Skeletal muscle satellite cell (primary cell): ENCODE results near the gene NR1I2.

ENCODE experiments used
- H3K27me3 ChIP-seq: 2 replicates; pipeline ENCODE4 v1.7.0; 2013; ENCODE audit warnings: low read length; ENCODE audit not compliant: control insufficient read depth, insufficient read depth
- H3K36me3 ChIP-seq: 2 replicates; pipeline ENCODE4 v1.7.0; 2013; ENCODE audit warnings: mild to moderate bottlenecking, control low read depth, low read length; ENCODE audit not compliant: insufficient read depth
- H3K4me1 ChIP-seq: 2 replicates; pipeline ENCODE4 v1.7.0; 2013; ENCODE audit warnings: low read length; ENCODE audit not compliant: control insufficient read depth, insufficient read depth
- H3K4me2 ChIP-seq: 2 replicates; pipeline ENCODE4 v1.7.0; 2013; ENCODE audit warnings: mild to moderate bottlenecking, low read length
- H3K4me3 ChIP-seq: 2 replicates; pipeline ENCODE4 v1.7.0; 2013; ENCODE audit warnings: low read length
- H3K9ac ChIP-seq: 2 replicates; pipeline ENCODE4 v1.7.0; 2013; ENCODE audit warnings: mild to moderate bottlenecking, low read depth, low read length, moderate library complexity
- H3K9me3 ChIP-seq: replicated peaks from 2 replicates; pipeline ENCODE4 v1.7.0; 2013; ENCODE audit warnings: mild to moderate bottlenecking, control low read depth, low read length

NR1I2 gene

DNA sequence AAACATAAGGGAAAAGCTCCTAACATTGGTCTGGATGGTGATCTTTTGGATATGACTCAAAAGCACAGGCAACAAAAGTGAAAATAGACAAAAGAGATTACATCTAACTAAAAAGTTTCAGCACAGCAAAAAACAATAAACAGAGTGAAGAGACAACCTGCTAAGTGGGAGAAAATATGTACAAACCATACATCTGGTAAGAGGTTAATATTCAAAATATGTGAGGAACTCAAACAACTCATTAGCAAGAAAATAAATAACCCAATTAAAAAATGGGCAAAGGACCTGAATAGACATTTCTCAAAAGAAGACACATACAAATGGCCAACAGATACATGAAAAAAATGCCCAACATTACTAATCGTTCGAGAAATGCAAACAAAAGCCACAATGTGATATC lies 19.0 kb upstream of the NR1I2 start:
- Histone ChIP-seq H3K9ac (no peak overlapping the region), H3K4me1 (no peaks in the 10 kb centered on the region), H3K4me3 (no peak overlapping the region), H3K9me3 (no peaks in the 10 kb centered on the region), H3K27me3 (no peaks in the 10 kb centered on the region), H3K4me2 (no peak overlapping the region), H3K36me3 (no peaks in the 10 kb centered on the region)

DNA sequence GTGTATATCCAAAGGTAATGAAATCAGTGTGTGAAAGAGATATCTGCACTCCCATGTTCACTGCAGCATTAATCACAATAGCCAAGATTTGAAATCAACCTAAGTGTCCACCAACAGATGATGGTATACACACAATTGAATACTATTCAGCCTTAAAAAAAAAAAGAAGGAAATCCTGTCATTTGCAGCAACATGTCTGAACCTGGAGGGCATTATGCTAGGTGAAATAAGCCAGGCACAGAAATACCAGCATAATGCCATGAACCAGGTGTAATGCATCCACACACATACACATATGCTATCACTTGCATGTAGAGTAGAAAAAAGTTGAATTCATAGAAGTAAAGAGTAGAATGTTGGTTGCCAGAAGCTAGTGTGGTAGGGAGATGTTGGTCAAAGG lies 18.4 kb upstream of the NR1I2 start:
- H3K36me3 ChIP-seq, result no peaks in the 10 kb centered on the region
- H3K27me3 ChIP-seq, result no peaks in the 10 kb centered on the region
- peaks cover under 1% of the 10 kb centered on the region for H3K4me1 ChIP-seq
- no peaks in the 10 kb centered on the region for H3K9me3 ChIP-seq
- no peak overlapping the region for H3K4me2 ChIP-seq
- H3K4me3 ChIP-seq, result no peak overlapping the region
- H3K9ac ChIP-seq, result no peak overlapping the region

DNA sequence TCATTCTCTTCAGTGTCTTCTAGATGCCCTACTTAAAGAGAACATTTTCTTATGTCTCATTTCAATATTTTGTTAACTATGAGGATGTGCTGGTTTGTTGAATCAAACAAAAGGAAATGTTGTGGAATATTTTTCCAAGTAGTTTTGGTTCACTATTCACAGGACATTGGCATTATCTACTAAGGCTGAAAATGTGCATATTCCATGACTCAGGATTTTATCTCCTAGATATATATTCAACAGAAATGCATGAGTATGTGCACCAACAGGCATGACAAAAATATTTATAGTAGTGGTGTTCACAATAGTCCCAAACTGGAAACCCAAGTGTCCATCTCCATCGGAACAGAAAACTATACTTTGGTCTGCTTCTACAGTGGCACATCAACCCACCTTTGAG lies 16.7 kb upstream of the NR1I2 start:
- Histone ChIP-seq H3K9me3 (no peaks in the 10 kb centered on the region), H3K4me1 (peaks cover 15% of the 10 kb centered on the region), H3K36me3 (no peaks in the 10 kb centered on the region), H3K4me2 (no peak overlapping the region), H3K9ac (no peak overlapping the region), H3K27me3 (no peaks in the 10 kb centered on the region), H3K4me3 (no peak overlapping the region)

DNA sequence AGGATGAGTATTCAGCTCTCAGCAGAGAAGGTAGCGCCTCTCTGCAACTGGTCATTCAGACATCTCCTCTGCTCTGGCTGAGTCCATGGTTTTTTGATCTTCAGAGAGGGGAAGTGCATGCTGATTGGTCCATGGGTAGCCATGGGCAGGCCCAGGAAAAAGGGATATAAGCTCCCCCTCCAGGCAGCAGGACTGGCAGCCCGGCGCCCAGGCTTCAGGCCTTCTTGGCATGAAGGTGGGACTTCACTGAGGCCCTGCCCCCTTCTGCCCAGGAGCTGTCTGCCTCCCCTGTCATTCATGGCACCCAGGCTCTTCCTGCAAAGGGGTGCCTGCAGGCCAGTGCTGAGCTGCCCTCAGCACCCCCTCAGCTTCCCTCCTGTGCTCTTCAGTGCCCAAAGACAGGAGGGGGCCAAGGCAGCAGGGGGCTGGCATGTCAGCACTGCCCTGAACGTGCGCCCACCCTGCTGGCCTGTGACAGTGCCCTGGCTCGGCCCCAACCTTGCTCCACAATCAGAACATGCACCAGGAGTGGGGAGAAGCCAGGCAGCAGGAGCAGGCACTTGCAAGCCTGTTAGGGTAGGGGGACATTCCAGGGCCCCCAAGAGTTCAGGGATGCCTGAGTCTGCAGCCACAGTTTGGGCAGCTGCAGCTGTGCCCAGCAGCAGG lies 13.8 kb upstream of the NR1I2 start:
- Histone ChIP-seq H3K36me3 (no peaks in the 10 kb centered on the region), H3K4me2 (no peak overlapping the region), H3K9ac (no peak overlapping the region), H3K9me3 (no peaks in the 10 kb centered on the region), H3K27me3 (no peaks in the 10 kb centered on the region), H3K4me1 (peaks cover 21% of the 10 kb centered on the region), H3K4me3 (no peak overlapping the region)

DNA sequence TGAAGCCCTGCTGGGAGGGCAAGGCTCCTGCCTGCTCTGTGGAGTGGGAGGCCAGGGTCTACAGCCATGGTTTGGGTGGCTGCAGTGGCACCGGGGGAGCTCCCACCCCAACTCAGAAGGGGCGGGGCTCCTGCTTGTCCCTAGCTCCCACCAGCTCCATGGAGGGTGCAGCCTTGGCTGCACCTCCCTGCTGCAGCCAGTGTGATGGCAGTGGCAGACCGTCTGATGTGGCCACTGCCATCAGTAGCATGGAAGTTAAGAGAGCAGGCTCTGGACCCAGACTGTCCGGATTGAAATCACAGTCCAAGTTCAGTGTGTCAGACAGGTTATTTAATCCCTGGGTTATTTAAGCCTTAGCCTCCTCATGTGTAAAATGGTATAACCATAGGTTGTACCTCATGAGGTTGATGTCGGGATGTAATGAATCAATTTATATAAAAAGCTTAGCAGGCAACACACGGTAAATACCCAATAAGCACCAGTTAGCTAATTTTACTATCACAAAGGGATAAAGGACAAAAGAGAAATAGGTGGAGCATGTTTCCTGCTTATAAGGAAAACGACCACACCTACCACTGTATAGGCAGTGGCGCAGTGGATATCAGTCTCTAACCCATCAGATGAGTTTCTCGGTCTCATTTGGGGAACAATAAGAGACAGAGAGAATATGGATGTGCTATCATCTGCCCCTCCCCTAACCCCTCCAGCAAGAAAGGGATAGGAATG lies 13.1 kb upstream of the NR1I2 start:
- H3K4me1 ChIP-seq, result peaks cover 21% of the 10 kb centered on the region
- H3K27me3 ChIP-seq, result no peaks in the 10 kb centered on the region
- no peaks in the 10 kb centered on the region for H3K36me3 ChIP-seq
- peak overlapping the region; percentile 60 for H3K4me2 ChIP-seq
- H3K9ac ChIP-seq, result peak overlapping the region; percentile 76
- H3K9me3 ChIP-seq, result no peaks in the 10 kb centered on the region
- H3K4me3 ChIP-seq, result peak overlapping the region; percentile 41

DNA sequence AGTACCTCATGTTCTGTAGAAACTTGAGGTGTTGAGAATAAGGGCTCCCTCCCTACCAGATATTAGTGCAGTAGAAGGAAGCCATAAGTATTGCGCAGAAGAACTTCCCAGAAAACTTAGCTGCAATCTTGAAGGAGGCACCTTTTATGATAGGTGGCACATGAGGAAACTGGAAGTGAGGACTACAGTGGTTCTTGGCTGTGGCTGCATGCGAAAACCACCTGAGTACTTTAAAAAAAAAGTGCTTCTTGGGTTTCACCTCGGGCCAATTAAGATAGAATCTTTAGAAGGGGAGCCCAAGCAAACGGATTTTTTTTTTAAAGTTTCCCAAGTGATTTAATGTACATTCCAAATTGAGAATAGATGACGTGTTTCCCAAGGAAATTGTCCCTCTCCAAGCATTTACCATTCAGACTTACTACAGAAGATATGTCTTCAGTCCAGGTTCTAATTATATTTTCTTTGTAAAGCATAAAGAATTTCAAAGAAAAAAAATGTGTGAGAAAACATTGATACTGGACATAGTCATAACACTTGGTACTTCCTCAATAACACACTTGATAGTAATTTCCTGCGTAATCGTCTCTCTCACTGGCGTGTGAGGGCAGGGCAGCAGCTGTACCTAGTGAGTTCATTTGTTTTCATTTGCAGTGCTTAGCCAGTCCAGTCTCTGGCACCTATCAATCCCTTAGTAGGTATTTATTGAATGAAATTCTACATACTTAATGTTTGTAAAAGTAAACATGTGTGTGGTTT lies 12.3 kb upstream of the NR1I2 start:
- Histone ChIP-seq H3K36me3 (no peaks in the 10 kb centered on the region), H3K9ac (peak overlapping the region; percentile 76), H3K9me3 (no peaks in the 10 kb centered on the region), H3K27me3 (no peaks in the 10 kb centered on the region), H3K4me3 (peak overlapping the region; percentile 41), H3K4me1 (peaks cover 21% of the 10 kb centered on the region), H3K4me2 (peak overlapping the region; percentile 60)

DNA sequence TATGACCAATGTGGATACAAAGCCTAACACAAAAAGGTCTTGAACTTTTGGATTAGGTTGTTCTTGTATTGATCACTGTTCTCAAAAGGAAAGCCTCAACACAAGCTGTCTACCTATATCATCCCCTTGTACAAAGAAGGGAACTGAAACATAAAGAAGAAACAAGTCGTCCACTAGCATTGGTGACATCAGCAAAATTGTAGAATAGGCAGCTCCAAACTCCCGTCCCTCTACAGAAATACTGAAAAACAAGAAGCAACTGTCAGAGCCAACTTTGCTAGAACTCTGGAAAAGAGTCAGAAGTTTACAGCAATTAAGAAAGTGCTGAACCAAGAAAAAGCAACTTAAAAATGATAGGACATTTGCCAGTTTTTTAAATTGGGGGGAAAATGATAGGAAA lies 7.5 kb upstream of the NR1I2 start:
- H3K27me3 ChIP-seq, result no peaks in the 10 kb centered on the region
- no peak overlapping the region for H3K4me3 ChIP-seq
- no peak overlapping the region for H3K9ac ChIP-seq
- H3K4me2 ChIP-seq, result no peak overlapping the region
- H3K36me3 ChIP-seq, result no peaks in the 10 kb centered on the region
- peaks cover 5% of the 10 kb centered on the region for H3K9me3 ChIP-seq
- peaks cover 26% of the 10 kb centered on the region for H3K4me1 ChIP-seq

DNA sequence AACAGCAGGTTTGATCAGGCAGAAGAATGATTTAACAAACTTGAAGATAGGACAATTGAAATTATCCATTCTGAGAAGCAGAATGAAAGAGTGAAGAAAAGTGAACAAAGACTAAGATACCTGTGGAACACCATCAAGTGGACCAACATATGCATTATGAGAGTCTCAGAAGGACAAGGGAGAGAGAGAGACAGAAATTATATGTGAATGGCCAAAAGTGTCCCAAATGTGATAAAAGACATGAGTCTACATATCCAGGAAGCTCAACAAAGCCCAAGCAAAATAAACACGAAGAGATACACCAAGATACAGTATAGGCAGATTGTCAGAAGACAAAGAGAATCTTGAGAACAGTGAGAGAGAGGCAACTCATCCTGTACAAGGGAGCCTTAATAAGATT lies 5.6 kb upstream of the NR1I2 start:
- H3K9ac ChIP-seq, result no peak overlapping the region
- H3K36me3 ChIP-seq, result no peaks in the 10 kb centered on the region
- H3K9me3 ChIP-seq, result peaks cover 5% of the 10 kb centered on the region
- H3K27me3 ChIP-seq, result no peaks in the 10 kb centered on the region
- H3K4me2 ChIP-seq, result no peak overlapping the region
- H3K4me1 ChIP-seq, result peaks cover 23% of the 10 kb centered on the region
- H3K4me3 ChIP-seq, result no peak overlapping the region

DNA sequence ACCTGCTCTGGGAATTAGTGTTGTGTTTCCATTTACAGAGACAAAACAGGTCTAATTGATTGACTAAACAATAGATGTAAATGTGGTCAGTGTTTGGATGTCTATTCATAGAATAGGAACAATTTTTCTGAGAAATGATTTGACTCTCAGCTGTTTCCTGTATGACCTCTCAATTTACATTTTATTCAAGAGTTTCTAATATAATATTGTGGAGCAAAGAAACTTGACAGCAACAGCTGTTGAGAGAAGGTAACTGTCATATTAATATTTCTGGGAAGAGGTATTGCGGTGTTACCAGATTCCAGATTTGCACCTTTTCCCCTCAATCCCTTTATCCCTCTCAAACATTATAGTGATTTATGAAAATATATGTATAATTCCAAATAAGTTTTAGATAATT lies 3.7 kb upstream of the NR1I2 start:
- H3K4me1 ChIP-seq, result peaks cover 23% of the 10 kb centered on the region
- H3K27me3 ChIP-seq, result no peaks in the 10 kb centered on the region
- H3K9ac ChIP-seq, result peak overlapping the region; percentile 60
- no peak overlapping the region for H3K4me3 ChIP-seq
- H3K9me3 ChIP-seq, result peaks cover 5% of the 10 kb centered on the region
- peak overlapping the region; percentile 4 for H3K4me2 ChIP-seq
- no peaks in the 10 kb centered on the region for H3K36me3 ChIP-seq

DNA sequence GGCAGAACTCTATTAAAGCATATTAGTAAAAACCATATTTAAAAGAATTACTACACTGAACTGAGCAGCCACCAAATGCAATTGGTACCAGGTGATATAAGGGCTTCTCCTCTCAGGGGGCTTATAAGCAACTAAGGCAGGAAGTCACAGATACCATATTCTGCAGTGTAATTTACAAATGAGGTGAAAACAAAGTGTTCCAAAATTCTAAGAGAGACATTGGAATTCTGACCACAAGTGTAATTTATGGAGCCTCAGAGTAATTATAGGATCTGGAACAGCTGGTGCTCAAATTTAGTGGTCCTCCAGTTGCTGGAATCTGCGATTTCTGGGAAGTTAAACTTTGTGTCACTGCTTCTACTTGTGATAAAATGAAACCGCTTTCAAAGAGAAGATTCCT lies 3.1 kb upstream of the NR1I2 start:
- Histone ChIP-seq H3K27me3 (no peaks in the 10 kb centered on the region), H3K4me2 (peak overlapping the region; percentile 65)

DNA sequence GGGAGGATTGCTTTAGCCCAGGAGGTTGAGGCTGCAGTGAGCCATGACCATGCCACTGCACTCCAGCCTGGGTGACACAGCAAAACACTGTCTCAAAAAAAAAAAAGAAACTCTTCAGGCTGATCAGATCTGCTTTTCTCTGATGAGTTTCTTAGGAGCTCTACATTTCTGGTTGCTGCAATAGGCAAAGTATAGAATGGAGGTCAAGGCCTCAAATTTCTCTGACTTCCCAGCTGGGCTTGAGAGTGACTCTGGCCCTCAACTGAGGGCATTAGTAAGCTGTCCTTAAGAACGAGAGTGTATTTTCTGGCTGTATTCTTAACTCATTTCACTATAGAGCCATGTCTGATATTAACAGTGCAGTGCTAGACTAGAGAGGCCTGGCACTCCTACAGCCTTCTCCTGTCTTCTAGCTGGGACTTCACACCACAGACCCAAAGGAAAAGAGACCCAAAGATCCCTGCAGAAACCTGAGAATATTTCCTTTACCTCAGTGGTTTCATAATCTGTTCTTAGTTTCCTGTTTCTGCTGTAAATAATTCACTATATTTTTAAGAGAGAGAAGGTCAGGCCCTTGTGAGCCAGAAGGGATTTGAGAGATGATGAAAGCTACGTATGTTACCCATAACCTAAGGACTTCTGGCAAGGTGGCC lies 2.0 kb upstream of the NR1I2 start:
- Histone ChIP-seq H3K36me3 (no peaks in the 10 kb centered on the region), H3K9me3 (peaks cover 5% of the 10 kb centered on the region), H3K27me3 (no peaks in the 10 kb centered on the region), H3K4me2 (no peak overlapping the region), H3K9ac (peak overlapping the region; percentile 71), H3K4me1 (peaks cover 23% of the 10 kb centered on the region), H3K4me3 (no peak overlapping the region)

More for the DNA sequence above, 3.1 kb upstream of the NR1I2 start:
- peaks cover 23% of the 10 kb centered on the region for H3K4me1 ChIP-seq
- H3K9ac ChIP-seq, result peak overlapping the region; percentile 71
- H3K36me3 ChIP-seq, result no peaks in the 10 kb centered on the region
- no peak overlapping the region for H3K4me3 ChIP-seq
- peaks cover 5% of the 10 kb centered on the region for H3K9me3 ChIP-seq
